Mucosa of descending colon (tissue), 3 donors: ENCODE results near the gene HILPDA. TPM values are rescaled to one million over a fixed set of nuclear protein-coding genes. Genes with fewer than 3 reads are reported as not detected.

Source experiments
- ATAC-seq: fragments of 200-7000 bp; cut with Tn5 transposase; one replicate; pipeline ENCODE4 v1.9.1; 2020; ENCODE audit warnings: mild to moderate bottlenecking, moderate library complexity
- DNase-seq, 3 donors: peaks; one replicate each; pipeline ENCODE4 v3.0.0-alpha.2; 2020
- H3K36me3 ChIP-seq: fragments of 200-600 bp; one replicate; pipeline ENCODE4 v1.8.0; 2021; ENCODE audit warnings: low read depth, mild to moderate bottlenecking
- H3K4me1 ChIP-seq: fragments of 200-600 bp; one replicate; pipeline ENCODE4 v1.8.0; 2021; ENCODE audit warnings: low read depth, mild to moderate bottlenecking
- H3K4me3 ChIP-seq: fragments of 200-600 bp; one replicate; pipeline ENCODE4 v1.8.0; 2021; ENCODE audit warnings: mild to moderate bottlenecking
- H3K9me3 ChIP-seq: fragments of 200-600 bp; one replicate; pipeline ENCODE4 v1.8.0; 2021; ENCODE audit warnings: mild to moderate bottlenecking
- intact Hi-C, 2 donors: fragments of 100-400 bp; cut with DNase I in 1 of 2; cut with micrococcal nuclease in 1 of 2; formaldehyde crosslinking; loops; one replicate each; pipeline versions ENCODE4 v1.11.0 to v1.11.1; 2022; cut with DNase I, micrococcal nuclease
- total RNA-seq, 3 donors: library from RNA; stranded (reverse); fragmentation: NEBNext Ultra II Directional in 2 of 3; extraction: Animal tissue kit (Norgen Biotek cat#: 25700) in 2 of 3; gene quantifications; one replicate each; pipeline versions ENCODE4 v1.2.1 to v1.2.4, GENCODE V29; 2021 to 2023
- TF ChIP-seq, protein P1 (sequence below): fragments of 200-600 bp; IDR thresholded peaks from one replicate; pipeline ENCODE4 v1.8.0; 2022; ENCODE audit warnings: antibody characterized with exemption, mild to moderate bottlenecking
- donor health status: DM: no; HTN: no; CAD: no; lungs with moderate emphysema.
- donor health status: DM: no; HTN: no; CAD: no.
- donor health status: DM: no; HTN: yes; CAD: no.

The HILPDA gene
- total RNA-seq, 3 donors from 2014 or later, result 5.8 to 9.8 (median 6.6) TPM

DNA sequence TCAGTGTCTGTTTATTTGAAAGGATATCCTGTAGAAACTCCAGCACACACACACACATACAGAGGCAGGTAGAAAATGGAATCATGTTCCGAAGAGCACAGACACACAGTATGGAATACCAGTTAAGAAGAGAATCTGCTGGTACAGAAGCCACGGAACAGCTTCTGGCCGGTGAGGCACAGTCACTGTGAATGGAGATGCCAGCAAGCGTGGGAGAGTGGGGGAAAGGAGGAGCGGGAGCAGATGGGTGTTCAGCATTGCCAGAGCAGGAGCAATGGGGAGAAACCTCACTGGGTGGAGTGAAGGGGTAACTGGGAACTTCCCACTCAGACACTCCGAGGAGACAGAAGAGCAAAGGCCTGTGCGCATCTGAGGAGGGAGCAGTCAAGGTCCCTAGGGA lies 36.4 kb upstream of the HILPDA start:
- Histone ChIP-seq H3K4me1 (no peaks in the 10 kb centered on the region), H3K4me3 (no peak overlapping the region), H3K9me3 (no peaks in the 10 kb centered on the region), H3K36me3 (no peaks in the 10 kb centered on the region)
- intact Hi-C loops, result no loop called here
- ATAC-seq, result no peak
- TF ChIP-seq, protein P1, sequence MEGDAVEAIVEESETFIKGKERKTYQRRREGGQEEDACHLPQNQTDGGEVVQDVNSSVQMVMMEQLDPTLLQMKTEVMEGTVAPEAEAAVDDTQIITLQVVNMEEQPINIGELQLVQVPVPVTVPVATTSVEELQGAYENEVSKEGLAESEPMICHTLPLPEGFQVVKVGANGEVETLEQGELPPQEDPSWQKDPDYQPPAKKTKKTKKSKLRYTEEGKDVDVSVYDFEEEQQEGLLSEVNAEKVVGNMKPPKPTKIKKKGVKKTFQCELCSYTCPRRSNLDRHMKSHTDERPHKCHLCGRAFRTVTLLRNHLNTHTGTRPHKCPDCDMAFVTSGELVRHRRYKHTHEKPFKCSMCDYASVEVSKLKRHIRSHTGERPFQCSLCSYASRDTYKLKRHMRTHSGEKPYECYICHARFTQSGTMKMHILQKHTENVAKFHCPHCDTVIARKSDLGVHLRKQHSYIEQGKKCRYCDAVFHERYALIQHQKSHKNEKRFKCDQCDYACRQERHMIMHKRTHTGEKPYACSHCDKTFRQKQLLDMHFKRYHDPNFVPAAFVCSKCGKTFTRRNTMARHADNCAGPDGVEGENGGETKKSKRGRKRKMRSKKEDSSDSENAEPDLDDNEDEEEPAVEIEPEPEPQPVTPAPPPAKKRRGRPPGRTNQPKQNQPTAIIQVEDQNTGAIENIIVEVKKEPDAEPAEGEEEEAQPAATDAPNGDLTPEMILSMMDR, result no peak
- DNase-seq, result no peak

DNA sequence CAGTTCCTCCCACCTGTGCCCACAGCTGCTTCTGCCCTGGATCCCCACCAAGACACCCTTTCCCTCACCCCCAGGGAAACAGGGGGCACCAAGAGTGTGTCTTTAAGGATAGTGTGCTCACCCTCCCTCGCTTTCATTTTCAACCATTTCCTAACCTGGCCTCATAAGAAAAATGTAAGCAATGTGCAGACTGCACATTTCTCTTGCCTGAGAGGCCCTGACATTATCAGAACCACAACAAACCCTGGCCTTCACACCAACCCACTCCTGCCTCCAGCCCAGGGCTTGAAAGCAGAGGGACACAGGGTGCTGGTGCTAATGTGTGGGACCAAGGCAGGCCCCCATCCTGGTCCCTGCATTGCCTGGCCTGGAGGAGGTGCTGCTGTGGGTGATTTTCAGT lies 34.9 kb upstream of the HILPDA start:
- H3K4me1 ChIP-seq, result no peaks in the 10 kb centered on the region
- ATAC-seq, result no peak
- no peaks in the 10 kb centered on the region for H3K36me3 ChIP-seq
- intact Hi-C loops, result no loop called here
- no peaks in the 10 kb centered on the region for H3K9me3 ChIP-seq
- H3K4me3 ChIP-seq, result no peak overlapping the region
- no peak for DNase-seq
- TF ChIP-seq, protein P1, result no peak

DNA sequence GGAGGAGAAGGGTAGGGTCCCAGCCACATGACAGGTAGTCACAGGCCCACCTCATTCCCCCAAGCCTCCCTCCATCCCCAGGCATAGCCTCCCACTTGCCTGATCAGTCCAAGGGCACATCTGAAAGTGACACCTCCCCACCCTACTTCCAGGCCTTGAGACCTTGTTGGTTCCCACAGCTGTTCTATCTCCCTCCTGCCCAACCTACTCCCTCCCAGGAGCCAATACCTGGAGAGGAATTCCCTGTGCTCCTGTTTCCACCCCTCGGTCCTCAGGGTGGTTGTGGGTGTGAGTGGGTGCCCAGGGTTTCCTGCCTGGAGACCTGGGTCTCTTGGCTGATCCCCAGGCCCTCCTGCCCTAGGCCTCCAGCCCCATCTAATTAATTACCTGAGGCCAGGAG lies 34.3 kb upstream of the HILPDA start:
- intact Hi-C loops, result no loop called here
- H3K4me3 ChIP-seq, result no peak overlapping the region
- no peak for ATAC-seq
- H3K4me1 ChIP-seq, result no peaks in the 10 kb centered on the region
- H3K36me3 ChIP-seq, result no peaks in the 10 kb centered on the region
- no peak for DNase-seq
- no peaks in the 10 kb centered on the region for H3K9me3 ChIP-seq
- TF ChIP-seq, protein P1, result no peak

DNA sequence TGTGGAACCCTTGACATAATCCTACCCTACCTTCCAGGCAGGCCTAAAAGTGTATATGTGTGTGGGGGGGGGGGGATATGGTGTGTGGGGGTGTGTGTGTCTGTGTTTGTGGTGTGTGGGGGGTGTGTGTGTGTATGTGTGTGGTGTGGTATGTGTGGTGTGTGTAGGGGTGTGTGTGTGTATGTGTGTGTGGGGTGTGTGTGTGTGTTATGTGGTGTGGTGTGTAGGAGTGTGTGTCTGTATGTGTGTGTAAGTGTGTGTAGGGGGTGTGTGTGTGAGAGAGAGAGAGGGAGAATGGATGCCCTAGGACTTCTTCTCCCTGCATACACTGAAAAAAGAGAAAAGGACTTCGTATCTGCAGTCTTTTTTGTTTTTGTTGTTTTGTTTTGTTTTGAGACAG lies 33.6 kb upstream of the HILPDA start:
- DNase-seq (no peak), ATAC-seq (no peak)
- no peaks in the 10 kb centered on the region for H3K9me3 ChIP-seq
- H3K4me3 ChIP-seq, result no peak overlapping the region
- H3K36me3 ChIP-seq, result no peaks in the 10 kb centered on the region
- intact Hi-C loops, result no loop called here
- no peaks in the 10 kb centered on the region for H3K4me1 ChIP-seq
- TF ChIP-seq, protein P1, result no peak

DNA sequence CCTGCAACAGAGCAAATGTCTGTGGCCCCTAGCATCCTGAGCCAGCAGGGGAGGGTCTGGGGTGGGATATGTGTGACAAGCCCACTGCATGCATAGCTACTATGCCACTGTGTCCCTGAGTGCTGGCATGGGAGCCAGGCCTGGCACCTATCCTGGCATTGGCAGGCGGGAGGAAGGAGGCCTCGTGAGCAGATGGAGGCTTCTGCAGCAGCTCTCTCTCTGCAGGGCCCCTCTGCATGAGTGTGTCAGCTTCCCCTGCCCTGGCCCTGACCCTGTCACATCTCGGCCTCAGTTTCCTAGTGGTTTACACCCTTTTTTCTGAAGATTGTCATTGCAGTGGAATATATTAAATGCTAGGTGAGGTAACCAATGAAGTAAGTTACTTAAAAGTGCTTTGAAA lies 32.8 kb upstream of the HILPDA start:
- TF ChIP-seq, protein P1, result no peak
- Histone ChIP-seq H3K36me3 (no peaks in the 10 kb centered on the region), H3K9me3 (no peaks in the 10 kb centered on the region), H3K4me3 (no peak overlapping the region), H3K4me1 (no peaks in the 10 kb centered on the region)
- intact Hi-C loops, result no loop called here
- no peak for ATAC-seq
- DNase-seq, result no peak

DNA sequence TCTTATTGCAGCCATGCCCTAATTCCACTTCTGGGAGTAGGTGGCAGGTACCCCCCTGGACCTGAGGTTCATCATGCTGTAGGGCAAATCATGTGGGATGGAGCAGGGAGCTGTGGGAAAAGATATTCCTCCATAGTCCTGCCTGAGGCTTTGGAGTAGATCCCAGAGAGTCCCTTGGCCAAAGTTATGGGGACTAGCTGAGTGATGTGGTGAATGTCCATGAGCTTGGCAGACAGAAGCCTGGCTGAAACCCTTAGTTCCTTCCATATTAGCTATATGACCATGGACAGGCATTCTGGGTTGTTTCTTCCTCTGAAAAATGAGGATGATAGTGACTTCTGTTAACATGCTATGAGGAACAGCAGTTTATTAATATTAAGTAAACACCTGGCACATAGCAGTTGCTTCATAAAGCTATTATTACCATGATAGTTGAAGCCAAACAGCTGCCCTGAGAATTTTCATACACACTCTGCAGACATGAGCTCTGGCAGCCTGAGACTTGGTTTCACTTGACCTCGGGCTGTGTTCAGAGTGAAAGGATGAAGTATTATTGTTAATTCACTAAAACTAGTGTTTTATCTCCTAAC lies 30.9 kb upstream of the HILPDA start:
- ATAC-seq (no peak), DNase-seq (no peak)
- Histone ChIP-seq H3K4me1 (no peaks in the 10 kb centered on the region), H3K9me3 (no peaks in the 10 kb centered on the region), H3K4me3 (no peak overlapping the region), H3K36me3 (no peaks in the 10 kb centered on the region)
- TF ChIP-seq, protein P1, result no peak
- intact Hi-C loops, result no loop called here
